ENCODE results near the gene PCLAF. TPM values are rescaled to one million over a fixed set of nuclear protein-coding genes. Genes with fewer than 3 reads are reported as not detected.

PCLAF gene
- total RNA-seq = 10 to 100 TPM in 1 of 4 donors, 1 to 10 TPM in 3; 2.5 to 13.1 (median 3.0) TPM

- TF ChIP-seq EP300 (IDR thresholded peaks at IDR 0.05) = no peak
- TF ChIP-seq POLR2A (IDR thresholded peaks at IDR 0.05) = no peak
- TF ChIP-seq POLR2AphosphoS5 (IDR thresholded peaks at IDR 0.05) = no peak
- TF ChIP-seq CTCF (IDR thresholded peaks at IDR 0.05) = no peak
- peak; percentile 97 for DNase-seq (ENCODE audit: low spot score in 2 of 2)
- Histone ChIP-seq H3K27me3 (no peaks in the 10 kb centered on the region), H3K4me3 (peak within 1 kb of the TSS; percentile 71), H3K9me3 (no peaks in the 10 kb centered on the region), H3K27ac (no peak within 1 kb of the TSS), H3K4me1 (peaks cover 14% of the 10 kb centered on the region), H3K36me3 (no peaks in the 10 kb centered on the region)
- WGBS = 0% methylated on average over 32 of the region's 38 CpGs
Measured at GRCh38 chr15:64381000-64381751, at the start of gene PCLAF. Gene PCLAF (minus strand): TSS chr15:64381441. CDS start chr15:64381371, 70 bp downstream.

- DNase-seq (ENCODE audit: low spot score in 2 of 2) = no peak
- 21% methylated on average over 3 of the region's 3 CpGs for WGBS
- Histone ChIP-seq H3K36me3 (peaks cover 38% of the 10 kb centered on the region), H3K27ac (peak overlapping the region; percentile 14), H3K4me3 (no peak overlapping the region), H3K9me3 (no peaks in the 10 kb centered on the region), H3K27me3 (no peaks in the 10 kb centered on the region), H3K4me1 (peaks cover 15% of the 10 kb centered on the region)
- TF ChIP-seq POLR2AphosphoS5 (IDR thresholded peaks at IDR 0.05) = no peak
- no peak for TF ChIP-seq POLR2A (IDR thresholded peaks at IDR 0.05)
- no peak for TF ChIP-seq EP300 (IDR thresholded peaks at IDR 0.05)
- no peak for TF ChIP-seq CTCF (IDR thresholded peaks at IDR 0.05)
Measured at GRCh38 chr15:64430000-64430735, 48.9 kb upstream of the PCLAF start.

- Histone ChIP-seq H3K4me3 (no peak overlapping the region), H3K27me3 (no peaks in the 10 kb centered on the region), H3K27ac (no peak overlapping the region), H3K9me3 (no peaks in the 10 kb centered on the region), H3K4me1 (peaks cover 15% of the 10 kb centered on the region), H3K36me3 (peaks cover 46% of the 10 kb centered on the region)
- DNase-seq (ENCODE audit: low spot score in 2 of 2) = no peak
- TF ChIP-seq EP300 (IDR thresholded peaks at IDR 0.05) (no peak), POLR2A (IDR thresholded peaks at IDR 0.05) (no peak)
Measured at GRCh38 chr15:64429448-64429847, 48.2 kb upstream of the PCLAF start.

- H3K4me3 ChIP-seq = no peak overlapping the region
- WGBS = 73% methylated on average over 7 of the region's 7 CpGs
- H3K27me3 ChIP-seq = no peaks in the 10 kb centered on the region
- no peak overlapping the region for H3K27ac ChIP-seq
- peaks cover 15% of the 10 kb centered on the region for H3K4me1 ChIP-seq
- peaks cover 56% of the 10 kb centered on the region for H3K36me3 ChIP-seq
- TF ChIP-seq POLR2A (IDR thresholded peaks at IDR 0.05) = no peak
- TF ChIP-seq POLR2AphosphoS5 (IDR thresholded peaks at IDR 0.05) = no peak
- TF ChIP-seq EP300 (IDR thresholded peaks at IDR 0.05) = no peak
- no peak for TF ChIP-seq CTCF (IDR thresholded peaks at IDR 0.05)
- DNase-seq (ENCODE audit: low spot score in 2 of 2) = no peak
- H3K9me3 ChIP-seq = no peaks in the 10 kb centered on the region
Measured at GRCh38 chr15:64426845-64427465, 45.7 kb upstream of the PCLAF start.

GRCh38 chr15:64425221-64425620 lies 44.0 kb upstream of the PCLAF start:
- H3K9me3 ChIP-seq = no peaks in the 10 kb centered on the region
- 66% methylated on average over 3 of the region's 3 CpGs for WGBS
- H3K27ac ChIP-seq = no peak overlapping the region
- no peak for DNase-seq (ENCODE audit: low spot score in 2 of 2)
- H3K36me3 ChIP-seq = peaks cover 69% of the 10 kb centered on the region
- TF ChIP-seq POLR2AphosphoS5 (IDR thresholded peaks at IDR 0.05) (no peak), EP300 (IDR thresholded peaks at IDR 0.05) (no peak), CTCF (IDR thresholded peaks at IDR 0.05) (no peak), POLR2A (IDR thresholded peaks at IDR 0.05) (no peak)
- peaks cover 6% of the 10 kb centered on the region for H3K4me1 ChIP-seq
- no peaks in the 10 kb centered on the region for H3K27me3 ChIP-seq
- no peak overlapping the region for H3K4me3 ChIP-seq
